RWPE1 (cell line): ENCODE measurements around the gene WNT7B.

ENCODE experiments used
- CTCF ChIA-PET: fragments of 350-600 bp; sonication (Branson Sonifier 250); formaldehyde crosslinking; extraction: SDS; loops from one replicate; lab custom pipeline; 2021; lab: Yijun Ruan, JAX
- POLR2A ChIA-PET: fragments of 400-600 bp; formaldehyde crosslinking; extraction: SDS; loops from one replicate; lab custom pipeline; 2020; ENCODE audit warnings: antibody characterized with exemption; ENCODE audit not compliant: low non-redundant PET; lab: Yijun Ruan, JAX
- DNase-seq: peaks from one replicate; pipeline ENCODE4 v3.0.0; 2012; ENCODE audit warnings: low spot score
- H3K27ac ChIP-seq: fragments of 450-650 bp; 2 replicates; pipeline ENCODE4 v1.5.1; 2017
- TF ChIP-seq, protein P1 (sequence below): fragments of 450-650 bp; conservative IDR thresholded peaks from 2 replicates; pipeline ENCODE4 v1.5.1; 2017; ENCODE audit warnings: low read depth, mild to moderate bottlenecking

The WNT7B gene

DNA sequence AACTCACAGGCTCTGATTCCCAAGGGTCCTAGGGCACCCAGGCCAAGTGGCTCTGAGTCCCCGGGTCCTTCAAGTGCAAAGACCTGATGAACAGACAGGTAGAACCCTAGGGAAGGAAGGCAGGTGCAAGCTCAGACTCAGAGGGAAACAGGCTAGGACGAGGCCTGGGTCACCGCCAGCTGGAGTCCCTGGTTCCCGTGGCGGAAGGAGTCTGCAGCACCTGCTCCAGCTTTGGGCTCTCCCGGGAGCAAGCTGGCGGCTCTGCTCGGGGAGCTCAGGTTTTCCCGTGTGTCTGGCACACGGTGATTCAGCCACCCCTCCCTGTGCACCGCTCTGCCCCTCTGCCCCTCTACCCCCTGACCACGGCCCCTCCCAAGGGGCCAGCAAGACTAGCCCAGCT is 59.8 kb downstream of the WNT7B start:
- TF ChIP-seq, protein P1, sequence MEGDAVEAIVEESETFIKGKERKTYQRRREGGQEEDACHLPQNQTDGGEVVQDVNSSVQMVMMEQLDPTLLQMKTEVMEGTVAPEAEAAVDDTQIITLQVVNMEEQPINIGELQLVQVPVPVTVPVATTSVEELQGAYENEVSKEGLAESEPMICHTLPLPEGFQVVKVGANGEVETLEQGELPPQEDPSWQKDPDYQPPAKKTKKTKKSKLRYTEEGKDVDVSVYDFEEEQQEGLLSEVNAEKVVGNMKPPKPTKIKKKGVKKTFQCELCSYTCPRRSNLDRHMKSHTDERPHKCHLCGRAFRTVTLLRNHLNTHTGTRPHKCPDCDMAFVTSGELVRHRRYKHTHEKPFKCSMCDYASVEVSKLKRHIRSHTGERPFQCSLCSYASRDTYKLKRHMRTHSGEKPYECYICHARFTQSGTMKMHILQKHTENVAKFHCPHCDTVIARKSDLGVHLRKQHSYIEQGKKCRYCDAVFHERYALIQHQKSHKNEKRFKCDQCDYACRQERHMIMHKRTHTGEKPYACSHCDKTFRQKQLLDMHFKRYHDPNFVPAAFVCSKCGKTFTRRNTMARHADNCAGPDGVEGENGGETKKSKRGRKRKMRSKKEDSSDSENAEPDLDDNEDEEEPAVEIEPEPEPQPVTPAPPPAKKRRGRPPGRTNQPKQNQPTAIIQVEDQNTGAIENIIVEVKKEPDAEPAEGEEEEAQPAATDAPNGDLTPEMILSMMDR = no peak
- H3K27ac ChIP-seq = peak overlapping the region; percentile 88
- POLR2A ChIA-PET = no interaction called here
- CTCF ChIA-PET = interaction anchor here (0.6 to 1.1 kb wide), 2 partner anchors 40 to 53 kb away, joined by 3 to 5 read pairs; no protein-coding TSS in a partner anchor
- DNase-seq = no peak

DNA sequence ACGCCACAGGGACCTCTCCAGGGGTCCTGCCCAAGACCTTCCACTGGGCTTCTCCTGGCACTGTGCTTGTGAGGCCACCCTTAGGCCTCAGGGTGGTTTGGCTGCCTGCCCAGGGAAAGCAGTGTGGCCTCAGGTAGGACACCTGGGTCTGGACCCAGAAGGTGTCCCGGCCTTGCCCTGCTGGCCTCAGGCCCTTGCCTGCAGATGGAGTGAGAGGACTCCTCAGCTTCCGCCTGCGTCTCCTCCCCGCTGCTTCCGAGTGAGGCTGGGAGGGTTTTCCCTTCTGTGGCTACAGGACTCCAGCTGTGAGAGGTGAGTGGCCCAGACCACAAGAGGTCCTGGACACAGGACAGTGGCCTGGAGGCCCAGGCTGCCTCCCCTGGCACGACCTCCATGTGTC is 60.4 kb downstream of the WNT7B start:
- ChIA-PET CTCF (interaction anchor here (0.6 kb wide), 1 partner anchor 41 kb away, joined by 5 read pairs; no protein-coding TSS in a partner anchor), POLR2A (no interaction called here)
- no peak for DNase-seq
- H3K27ac ChIP-seq = peak overlapping the region; percentile 88
- TF ChIP-seq, protein P1 = no peak

DNA sequence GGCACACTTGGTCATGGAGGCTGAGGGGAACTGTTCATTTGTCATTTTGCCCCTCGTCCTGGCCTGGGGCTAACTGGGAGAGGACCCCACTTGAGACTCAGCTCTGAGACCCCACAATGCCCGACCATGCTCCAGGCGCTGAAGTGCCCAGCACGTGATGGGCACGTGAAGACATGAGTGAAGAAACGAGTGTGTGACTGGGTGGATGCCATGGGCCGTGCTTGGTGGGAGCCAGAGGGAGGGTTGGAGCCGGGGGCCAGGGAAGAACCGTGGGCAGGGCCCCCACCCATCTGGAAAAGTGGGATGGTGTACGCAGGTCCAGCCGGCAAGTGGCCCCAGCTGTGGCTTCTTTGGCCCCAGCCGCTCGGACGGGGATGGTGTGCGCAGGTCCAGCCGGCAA is 61.1 kb downstream of the WNT7B start:
- TF ChIP-seq, protein P1 = no peak
- peak overlapping the region; percentile 19; the same call in 1 of the 2 replicates for H3K27ac ChIP-seq
- ChIA-PET POLR2A (no interaction called here), CTCF (no interaction called here)
- DNase-seq = no peak

DNA sequence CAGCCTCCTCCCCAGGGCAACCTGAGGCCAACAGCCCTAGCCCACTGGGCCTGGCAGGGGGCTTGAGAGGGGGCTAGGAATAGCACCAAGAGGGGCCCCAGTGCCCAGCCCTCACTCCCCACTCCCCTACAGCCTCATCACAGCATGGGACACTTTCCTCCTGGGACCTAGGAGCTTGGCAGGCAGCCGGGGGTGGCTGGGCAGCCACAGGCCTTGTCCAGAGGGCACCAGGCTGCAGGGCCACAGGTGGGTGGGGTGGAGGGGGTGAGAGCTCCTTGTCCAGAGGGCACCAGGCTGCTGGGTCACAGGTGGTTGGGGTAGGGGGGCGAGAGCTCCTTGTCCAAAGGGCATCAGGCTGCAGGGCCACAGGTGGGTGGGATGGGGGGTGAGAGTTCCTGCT is 61.8 kb downstream of the WNT7B start:
- TF ChIP-seq, protein P1 = no peak
- H3K27ac ChIP-seq = peak overlapping the region; percentile 19
- ChIA-PET CTCF (no interaction called here), POLR2A (no interaction called here)
- DNase-seq = no peak

DNA sequence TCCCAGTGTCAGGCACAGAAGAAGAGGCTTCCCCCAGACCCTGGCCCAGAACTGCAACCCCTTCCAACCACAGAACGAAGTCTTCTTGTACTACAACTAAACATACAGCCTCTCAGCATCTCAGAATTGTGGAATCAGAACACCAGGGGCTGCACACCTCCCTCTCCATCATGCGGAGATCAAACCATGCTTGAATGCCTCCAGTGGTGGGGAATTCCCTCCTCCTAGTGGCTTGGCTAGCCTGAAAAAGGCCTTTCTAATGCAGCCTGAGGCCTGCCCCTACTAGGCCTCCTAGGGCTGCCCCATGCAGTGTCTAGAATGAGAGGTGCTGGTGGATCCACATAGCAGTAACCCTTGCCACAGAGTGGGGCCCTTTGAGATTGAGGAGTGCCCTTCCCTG is 62.7 kb downstream of the WNT7B start:
- POLR2A ChIA-PET = no interaction called here
- TF ChIP-seq, protein P1 = no peak
- CTCF ChIA-PET = interaction anchor here (0.7 kb wide), 1 partner anchor 352 kb away, joined by 4 read pairs; no protein-coding TSS in a partner anchor
- H3K27ac ChIP-seq = peak overlapping the region; percentile 3; the same call in 1 of the 2 replicates
- no peak for DNase-seq

DNA sequence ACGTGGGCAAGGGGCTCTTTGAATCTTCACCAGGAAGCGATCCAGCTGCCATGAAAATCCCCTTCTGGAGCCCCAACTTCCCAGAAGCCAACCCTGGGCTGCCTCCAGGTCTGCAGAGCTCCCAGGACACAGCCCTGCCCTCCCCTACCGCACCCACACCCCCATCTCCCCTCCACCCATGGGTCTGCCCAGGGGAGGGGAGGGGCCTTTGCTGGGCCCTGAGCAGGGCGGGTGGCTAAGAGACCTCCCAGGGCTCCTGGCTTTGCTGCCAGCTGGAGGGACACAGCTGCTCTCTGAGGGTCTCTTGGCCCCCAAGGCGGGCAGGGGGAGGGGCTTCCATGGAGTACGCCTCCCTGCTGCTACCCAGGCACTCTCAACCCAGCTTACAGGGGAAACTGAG is 64.1 kb downstream of the WNT7B start:
- ChIA-PET POLR2A (no interaction called here), CTCF (no interaction called here)
- DNase-seq = no peak
- TF ChIP-seq, protein P1 = no peak
- H3K27ac ChIP-seq = peak overlapping the region; percentile 89
